ENCODE measurements around the gene POU2F1.

DNA sequence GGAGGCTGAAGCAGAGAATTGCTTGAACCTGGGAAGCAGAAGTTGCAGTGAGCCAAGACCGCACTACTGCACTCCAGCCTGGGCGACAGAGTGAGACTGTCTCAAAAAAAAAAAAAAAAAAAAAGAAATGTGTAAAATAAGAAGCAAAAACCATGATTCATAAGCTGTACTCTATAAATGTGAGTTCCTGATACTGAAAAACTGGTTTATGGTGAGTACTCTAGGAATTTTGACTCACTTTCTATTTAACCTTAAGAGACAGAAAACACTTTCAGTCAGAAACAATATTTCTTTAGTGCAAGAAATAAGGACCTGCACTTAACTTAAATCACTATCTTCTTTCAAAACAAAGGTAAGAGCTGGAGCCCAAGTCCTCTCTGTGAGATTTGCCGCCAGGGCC, 19.9 kb upstream of the POU2F1 start:
- TF ChIP-seq, protein P1, sequence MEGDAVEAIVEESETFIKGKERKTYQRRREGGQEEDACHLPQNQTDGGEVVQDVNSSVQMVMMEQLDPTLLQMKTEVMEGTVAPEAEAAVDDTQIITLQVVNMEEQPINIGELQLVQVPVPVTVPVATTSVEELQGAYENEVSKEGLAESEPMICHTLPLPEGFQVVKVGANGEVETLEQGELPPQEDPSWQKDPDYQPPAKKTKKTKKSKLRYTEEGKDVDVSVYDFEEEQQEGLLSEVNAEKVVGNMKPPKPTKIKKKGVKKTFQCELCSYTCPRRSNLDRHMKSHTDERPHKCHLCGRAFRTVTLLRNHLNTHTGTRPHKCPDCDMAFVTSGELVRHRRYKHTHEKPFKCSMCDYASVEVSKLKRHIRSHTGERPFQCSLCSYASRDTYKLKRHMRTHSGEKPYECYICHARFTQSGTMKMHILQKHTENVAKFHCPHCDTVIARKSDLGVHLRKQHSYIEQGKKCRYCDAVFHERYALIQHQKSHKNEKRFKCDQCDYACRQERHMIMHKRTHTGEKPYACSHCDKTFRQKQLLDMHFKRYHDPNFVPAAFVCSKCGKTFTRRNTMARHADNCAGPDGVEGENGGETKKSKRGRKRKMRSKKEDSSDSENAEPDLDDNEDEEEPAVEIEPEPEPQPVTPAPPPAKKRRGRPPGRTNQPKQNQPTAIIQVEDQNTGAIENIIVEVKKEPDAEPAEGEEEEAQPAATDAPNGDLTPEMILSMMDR (IDR thresholded peaks at IDR 0.05), result no peak
- TF ChIP-seq EZH2phosphoT487 (IDR thresholded peaks at IDR 0.05), result no peak
- no peak for TF ChIP-seq EZH2 (IDR thresholded peaks at IDR 0.05)

Measured in neural progenitor cell (in vitro differentiated cells).